Smooth muscle cell (in vitro differentiated cells): Measurements from ENCODE around the gene PPP2R3A. TPM values are rescaled to one million over a fixed set of nuclear protein-coding genes. Genes with fewer than 3 reads are reported as not detected.
"Not testable (repeated sequence)": the region's sequence is repeated elsewhere in the genome, so short reads cannot be mapped to it uniquely, and the experiment has no call there.

Experiments used
- DNase-seq: peaks from one replicate; lab custom pipeline; 2025; ENCODE audit not compliant: unreplicated experiment; lab: John Stamatoyannopoulos, UW
- H2AFZ ChIP-seq: fragments of 200-600 bp; sonication (generic); 2 replicates; pipeline ENCODE4 v1.6.0; 2016; ENCODE audit warnings: antibody characterized with exemption, low read depth, mild to moderate bottlenecking
- H3F3A ChIP-seq: fragments of 200-600 bp; sonication (generic); 2 replicates; pipeline ENCODE4 v1.6.0; 2017; ENCODE audit warnings: antibody characterized with exemption, low read depth
- H3K27ac ChIP-seq: fragments of 200-600 bp; sonication (generic); 2 replicates; pipeline ENCODE4 v1.5.1; 2016; ENCODE audit warnings: low read depth, mild to moderate bottlenecking
- H3K27me3 ChIP-seq: fragments of 200-600 bp; sonication (generic); 2 replicates; pipeline ENCODE4 v1.6.1; 2016; ENCODE audit warnings: low read depth, mild to moderate bottlenecking
- H3K36me3 ChIP-seq: fragments of 200-600 bp; sonication (generic); 2 replicates; pipeline ENCODE4 v1.5.1; 2016; ENCODE audit warnings: low read depth
- H3K4me1 ChIP-seq: fragments of 200-600 bp; sonication (generic); 2 replicates; pipeline ENCODE4 v1.5.1; 2016; ENCODE audit warnings: low read depth
- H3K4me2 ChIP-seq: fragments of 200-600 bp; sonication (generic); 2 replicates; pipeline ENCODE4 v1.6.0; 2016; ENCODE audit warnings: mild to moderate bottlenecking
- H3K4me3 ChIP-seq: fragments of 200-600 bp; sonication (generic); 2 replicates; pipeline ENCODE4 v1.5.1; 2016; ENCODE audit warnings: mild to moderate bottlenecking
- H3K79me2 ChIP-seq: fragments of 200-600 bp; sonication (generic); 2 replicates; pipeline ENCODE4 v1.6.0; 2016; ENCODE audit warnings: low read depth, mild to moderate bottlenecking
- H3K9ac ChIP-seq: fragments of 200-600 bp; sonication (generic); 2 replicates; pipeline ENCODE4 v1.6.0; 2016; ENCODE audit warnings: low read depth
- H3K9me3 ChIP-seq: fragments of 200-600 bp; sonication (generic); replicated peaks from 2 replicates; pipeline ENCODE4 v1.5.1; 2016; ENCODE audit warnings: low read depth
- H4K20me1 ChIP-seq: fragments of 200-600 bp; sonication (generic); 2 replicates; pipeline ENCODE4 v1.6.0; 2016; ENCODE audit warnings: low read depth
- CTCF ChIP-seq: fragments of 200-600 bp; sonication (generic); IDR thresholded peaks from 2 replicates; pipeline ENCODE4 v1.5.1; 2017; ENCODE audit warnings: borderline replicate concordance, mild to moderate bottlenecking, antibody characterized with exemption; ENCODE audit not compliant: insufficient read depth, poor library complexity, severe bottlenecking
- WGBS: methylation state at CpG from one replicate; pipeline ENCODE4 v1.1.7; 2016; ENCODE audit warnings: low lambda C conversion rate; 5-methylcytosine and 5-hydroxymethylcytosine counted together
- polyA plus RNA-seq: library from polyadenylated mRNA; unstranded; fragments of >200 nt; fragmentation: Nextera tagmentation; extraction: Ambion mirVana; gene quantifications from 2 replicates; pipeline ENCODE4 v1.2.1, GENCODE V29; 2016
- total RNA-seq: library from RNA; depleted of rRNA; stranded (reverse); fragments of >200 nt; gene quantifications from 2 replicates; pipeline ENCODE4 v1.2.3, GENCODE V29; 2014

PPP2R3A gene
- total and polyA plus RNA-seq, 2 experiments from 2014 or later, result 8.0 to 24.7 TPM

- Histone ChIP-seq H3K9ac (no peak overlapping the region), H2AFZ (no peak overlapping the region), H3K9me3 (no peaks in the 10 kb centered on the region), H3K27me3 (no peaks in the 10 kb centered on the region), H3K79me2 (no peaks in the 10 kb centered on the region), H3K27ac (no peak overlapping the region), H3K4me1 (no peaks in the 10 kb centered on the region), H3K36me3 (peaks cover 9% of the 10 kb centered on the region), H3K4me2 (no peak overlapping the region), H3K4me3 (no peak overlapping the region), H3F3A (no peaks in the 10 kb centered on the region), H4K20me1 (no peaks in the 10 kb centered on the region)
- WGBS, result 87% methylated on average over 6 of the region's 6 CpGs
- DNase-seq, result no peak
- peak; percentile 50 for TF ChIP-seq CTCF
Measured at GRCh38 chr3:136078421-136079364, 113.2 kb downstream of the PPP2R3A start.

DNA sequence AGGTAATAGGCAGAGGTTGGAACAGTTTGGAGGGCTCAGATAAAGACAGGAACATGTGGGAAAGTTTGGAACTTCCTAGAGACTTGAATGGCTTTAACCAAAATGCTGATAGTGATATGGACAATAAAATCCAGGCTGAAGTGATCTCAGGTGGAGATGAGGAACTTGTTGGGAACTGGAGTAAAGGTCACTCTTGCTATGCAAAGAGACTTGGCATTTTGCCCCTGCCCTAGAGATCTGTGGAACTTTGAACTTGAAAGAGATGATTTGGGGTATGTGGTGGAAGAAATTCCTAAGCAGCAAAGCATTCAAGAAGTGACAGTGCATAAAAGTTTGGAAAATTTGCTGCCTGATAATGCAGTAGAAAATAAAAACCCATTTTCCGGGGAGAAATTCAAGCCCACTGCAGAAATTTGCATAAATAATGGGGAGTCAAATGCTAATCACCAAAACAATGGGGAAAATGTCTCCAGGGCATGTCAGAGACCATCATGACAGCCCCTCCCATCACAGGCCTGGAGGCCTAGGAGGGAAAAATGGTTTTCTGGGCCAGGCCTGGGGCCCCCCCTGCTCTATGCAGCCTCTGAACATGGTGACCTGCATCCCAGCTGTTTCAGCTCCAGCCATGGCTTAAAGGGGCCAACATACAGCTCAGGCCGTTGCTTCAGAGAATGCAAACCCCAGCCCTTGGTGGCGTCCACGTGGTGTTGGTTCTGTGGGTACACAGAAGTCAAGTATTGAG, 118.3 kb downstream of the PPP2R3A start:
- H3K4me1 ChIP-seq, H3K27ac ChIP-seq, H2AFZ ChIP-seq, H4K20me1 ChIP-seq, H3K4me3 ChIP-seq, H3K27me3 ChIP-seq, H3F3A ChIP-seq, H3K9ac ChIP-seq, H3K9me3 ChIP-seq, H3K4me2 ChIP-seq, DNase-seq, H3K79me2 ChIP-seq: not testable (repeated sequence)
- peaks cover 17% of the 10 kb centered on the region for H3K36me3 ChIP-seq
- 93% methylated on average over 4 of the region's 4 CpGs for WGBS

DNA sequence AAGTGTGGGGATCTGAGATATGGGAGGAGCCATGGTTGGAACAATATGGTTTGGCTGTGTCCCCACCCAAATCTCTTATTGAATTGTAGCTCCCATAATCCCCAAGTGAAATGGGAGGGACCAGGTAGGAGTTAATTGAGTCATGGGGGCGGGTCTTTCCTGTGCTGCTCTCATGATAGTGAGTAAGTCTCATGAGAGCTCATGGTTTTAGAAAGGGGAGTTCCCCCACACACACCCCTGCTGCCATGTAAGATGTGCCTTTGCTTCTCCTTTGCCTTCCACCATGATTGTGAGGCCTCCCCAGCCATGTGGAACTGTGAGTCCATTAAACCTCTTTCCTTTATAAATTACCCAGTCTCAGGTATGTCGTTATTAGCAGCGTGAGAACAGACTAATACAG, 119.5 kb downstream of the PPP2R3A start:
- not testable (repeated sequence) for H3K79me2 ChIP-seq, H3K27me3 ChIP-seq, H3F3A ChIP-seq, H3K9ac ChIP-seq, H3K27ac ChIP-seq, H3K4me1 ChIP-seq, H3K9me3 ChIP-seq, H2AFZ ChIP-seq, H4K20me1 ChIP-seq, H3K4me2 ChIP-seq, DNase-seq, H3K4me3 ChIP-seq
- WGBS, result 98% methylated on average over 3 of the region's 3 CpGs
- peaks cover 16% of the 10 kb centered on the region for H3K36me3 ChIP-seq

GRCh38 chr3:136093771-136094170, 128.2 kb downstream of the PPP2R3A start:
- Histone ChIP-seq H3K9ac (no peak overlapping the region), H3K36me3 (peaks cover 5% of the 10 kb centered on the region), H2AFZ (no peak overlapping the region), H3K9me3 (no peaks in the 10 kb centered on the region), H3K27ac (no peak overlapping the region), H3K4me3 (no peak overlapping the region), H3K27me3 (no peaks in the 10 kb centered on the region), H3K4me2 (no peak overlapping the region), H3K79me2 (no peaks in the 10 kb centered on the region), H3F3A (no peaks in the 10 kb centered on the region), H4K20me1 (no peaks in the 10 kb centered on the region), H3K4me1 (no peaks in the 10 kb centered on the region)
- TF ChIP-seq CTCF, result no peak
- no peak for DNase-seq
- 94% methylated on average over 4 of the region's 4 CpGs for WGBS
